ENCODE results near the gene GUCY1A1.

Gene GUCY1A1

DNA sequence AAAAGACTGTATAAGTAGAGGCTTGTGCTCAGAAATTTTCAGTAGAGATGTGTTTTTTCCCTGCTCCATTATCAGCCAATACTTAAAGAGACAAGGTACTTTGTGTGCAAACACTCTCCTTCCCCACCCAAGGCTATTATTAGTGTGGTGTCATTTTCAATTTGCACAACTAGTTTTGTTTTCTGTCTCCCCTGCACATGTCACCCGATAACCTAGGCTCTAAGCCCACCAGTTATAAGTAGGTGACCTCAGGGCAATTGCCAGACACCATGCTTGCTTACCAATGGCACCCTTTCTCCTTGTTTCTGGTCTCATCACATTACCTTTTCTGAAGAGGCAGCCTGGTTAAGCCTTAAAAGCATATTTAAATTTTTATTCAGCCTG is 8.0 kb upstream of the GUCY1A1 start:
- no peak for DNase-seq

DNA sequence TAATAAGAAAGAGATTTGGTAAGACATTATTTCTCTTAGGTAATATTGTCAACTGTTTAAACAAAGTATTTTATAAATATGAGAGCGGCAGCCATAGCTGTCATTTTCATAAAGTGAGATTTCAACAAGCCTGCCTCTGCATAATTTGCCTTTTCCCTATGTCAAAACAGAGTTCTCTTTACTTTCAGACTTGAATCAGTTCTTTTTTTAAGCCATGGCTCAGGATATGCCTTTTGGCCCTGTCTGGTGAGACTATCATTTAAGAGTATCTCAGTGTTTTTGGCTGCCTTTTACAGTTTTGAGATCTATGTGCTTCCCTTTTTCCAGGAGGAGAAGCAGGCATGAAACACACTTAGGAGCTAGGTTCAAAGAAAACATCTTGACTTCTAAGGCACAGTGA is 7.5 kb upstream of the GUCY1A1 start:
- DNase-seq: no peak

DNA sequence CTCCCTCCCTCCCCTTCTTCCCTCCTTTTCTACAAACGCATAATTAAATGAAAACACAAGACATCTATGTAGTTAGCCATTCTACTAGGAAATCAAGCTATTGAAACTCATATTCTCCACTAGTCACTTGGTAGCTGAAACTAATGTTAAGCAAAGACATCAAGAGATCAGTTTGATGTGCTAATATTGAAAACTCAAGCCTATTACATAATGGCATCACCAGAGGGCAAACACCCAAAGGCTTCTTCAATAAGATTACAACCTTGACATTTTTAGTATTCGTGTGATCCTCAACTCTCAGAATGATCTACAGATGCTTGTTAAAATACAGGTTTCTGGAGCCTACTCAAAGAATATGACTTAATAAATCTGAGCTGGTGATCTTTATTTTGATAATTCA is 6.2 kb upstream of the GUCY1A1 start:
- no peak for DNase-seq

DNA sequence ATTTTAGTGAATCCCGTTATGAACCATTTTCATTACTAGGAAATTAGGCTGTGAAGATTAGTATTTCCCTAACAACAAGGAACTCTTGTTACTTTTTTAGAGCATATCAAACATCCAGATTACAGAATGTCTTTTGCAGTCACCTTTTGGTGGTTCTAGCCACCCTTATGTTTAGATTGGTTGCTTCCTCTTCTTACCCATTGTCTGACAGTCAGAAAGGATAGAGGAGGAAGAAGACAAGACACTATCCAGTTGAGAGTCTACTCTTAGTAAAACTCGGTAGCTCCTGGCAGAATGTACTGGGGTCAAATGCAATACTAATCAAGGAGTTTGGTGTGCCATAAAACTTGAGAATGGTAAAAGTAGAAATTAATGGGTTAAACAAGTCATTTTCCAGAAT is 1.6 kb upstream of the GUCY1A1 start:
- DNase-seq: no peak

DNA sequence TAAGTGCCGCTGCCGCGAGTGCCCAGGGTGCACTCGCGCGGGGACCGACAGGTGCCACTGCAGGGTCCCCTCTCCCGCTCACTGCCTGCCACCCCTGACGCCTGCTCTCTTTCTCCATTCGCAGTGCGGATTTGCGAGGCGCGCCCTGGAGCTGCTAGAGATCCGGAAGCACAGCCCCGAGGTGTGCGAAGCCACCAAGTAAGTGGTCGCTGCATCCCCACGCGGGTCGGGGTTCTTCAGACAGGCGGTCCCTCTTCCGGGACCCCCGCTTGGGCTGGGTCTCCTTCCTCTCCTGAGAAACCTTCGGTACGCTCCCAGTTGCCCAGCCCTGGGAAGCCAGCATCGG is 547 bp downstream of the GUCY1A1 start:
- DNase-seq: peak in 51 of 58 donors; percentile 1 to 70 (median 41)

DNA sequence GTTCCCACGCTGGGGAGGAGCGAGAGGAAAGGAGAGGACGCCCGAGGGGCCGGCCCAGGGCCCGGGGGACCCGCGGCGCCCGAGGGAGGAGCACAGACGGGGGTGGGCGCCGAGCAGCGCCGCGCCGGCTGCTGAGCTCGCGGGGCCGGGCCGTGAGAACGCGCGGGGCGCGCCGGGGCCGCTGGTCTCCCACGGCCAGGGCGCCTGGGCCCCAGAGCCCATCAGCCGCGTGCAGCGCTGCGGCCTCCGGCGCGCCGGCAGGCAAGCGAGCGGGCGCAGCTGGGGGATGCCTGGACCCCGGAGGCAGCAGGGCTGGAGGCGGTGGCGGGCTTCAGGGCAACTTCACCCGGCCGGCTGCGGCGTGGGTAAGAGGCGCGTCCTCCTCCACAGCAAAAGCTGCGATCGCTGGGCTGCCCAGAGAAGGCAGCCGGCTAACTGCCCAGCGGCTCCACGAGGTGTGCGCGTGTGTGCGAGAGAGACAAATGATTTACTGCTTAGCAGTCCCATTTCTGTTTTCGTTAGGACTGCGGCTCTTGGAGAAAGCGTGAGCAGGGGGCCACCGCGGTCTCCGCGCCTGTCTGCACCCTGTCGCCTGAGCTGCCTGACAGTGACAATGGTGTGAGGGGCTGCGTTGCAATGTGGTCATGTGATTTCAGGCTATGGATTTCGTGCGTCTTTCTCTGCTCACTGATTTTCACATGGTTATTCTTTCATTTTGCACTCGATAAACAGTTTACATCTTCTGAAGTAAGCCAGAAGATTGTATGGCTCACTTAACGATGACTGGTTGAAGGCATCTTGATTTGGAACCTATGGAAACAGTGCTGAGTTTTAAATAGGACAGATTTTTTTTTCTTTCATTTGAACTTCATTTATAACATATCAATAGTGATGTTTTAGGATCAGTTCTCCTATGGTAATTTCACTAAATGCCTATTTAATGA is 1.2 kb downstream of the GUCY1A1 start:
- DNase-seq: peak in 53 of 58 donors; percentile 1 to 70 (median 32)

DNA sequence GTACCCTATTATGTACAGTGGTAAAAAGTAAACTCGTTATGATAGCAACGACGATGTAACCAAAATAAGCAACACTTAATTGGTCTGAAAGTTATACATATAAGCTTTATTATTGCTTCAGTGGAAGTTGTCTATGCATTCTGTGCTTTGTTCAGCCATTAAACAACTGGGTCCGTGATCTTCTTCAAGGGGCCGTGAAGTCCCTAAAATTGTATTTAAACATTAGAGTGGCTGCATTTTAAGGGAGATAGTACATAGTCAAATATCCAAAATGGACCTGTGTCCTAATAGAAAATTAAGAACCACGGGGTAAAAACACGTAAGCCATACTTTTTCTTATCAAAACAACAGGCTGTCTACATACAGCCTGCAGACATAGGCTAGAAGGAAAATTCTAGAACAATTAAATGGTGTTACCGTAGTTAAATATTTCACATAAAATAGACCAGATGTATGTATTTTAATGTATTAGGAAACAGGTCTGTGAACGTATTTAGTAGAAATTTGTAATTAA is 2.1 kb downstream of the GUCY1A1 start:
- DNase-seq: no peak

DNA sequence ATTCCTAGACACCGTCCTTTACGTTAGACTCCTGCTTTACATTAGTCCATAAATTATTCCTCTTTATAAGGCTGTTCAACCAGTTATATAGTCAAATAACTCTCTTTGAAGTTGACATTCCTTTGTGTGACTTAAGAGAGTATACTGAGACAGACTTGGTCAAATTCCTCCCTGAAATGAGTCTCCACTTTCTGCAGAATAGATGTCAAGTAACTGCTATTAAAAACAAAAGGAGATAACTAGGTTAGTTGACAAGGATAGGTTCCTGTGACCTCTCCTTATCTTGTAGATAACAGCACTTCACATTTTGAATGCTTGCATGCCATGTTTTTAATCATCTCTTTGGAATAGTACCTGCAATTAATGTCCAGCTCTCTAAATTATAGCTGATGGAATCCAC is 5.7 kb downstream of the GUCY1A1 start:
- no peak for DNase-seq

DNA sequence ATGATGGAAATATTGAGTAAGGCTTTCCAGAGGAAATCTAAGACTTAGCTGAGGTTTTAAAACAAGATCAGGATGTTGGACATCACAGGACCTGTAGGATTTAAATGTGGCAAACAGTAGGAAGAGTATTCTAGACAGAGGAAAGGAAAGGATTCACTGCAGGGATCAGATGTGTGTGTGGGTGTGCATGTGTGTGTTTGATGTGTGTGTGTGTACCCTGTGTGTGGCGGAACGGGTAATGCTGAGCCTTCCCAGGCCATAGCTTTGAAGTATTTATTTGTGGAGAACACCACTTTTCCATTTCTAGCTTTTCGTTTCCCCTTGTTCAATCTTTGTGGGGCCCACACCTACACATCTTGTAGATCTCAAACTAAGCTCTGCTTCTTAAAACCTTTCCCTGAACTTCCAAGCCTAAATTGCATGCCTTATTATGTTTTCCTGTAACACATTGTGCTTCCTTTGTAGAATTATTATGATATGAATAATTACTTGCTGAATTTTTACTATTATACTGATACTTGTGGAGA is 6.9 kb downstream of the GUCY1A1 start:
- no peak for DNase-seq

DNA sequence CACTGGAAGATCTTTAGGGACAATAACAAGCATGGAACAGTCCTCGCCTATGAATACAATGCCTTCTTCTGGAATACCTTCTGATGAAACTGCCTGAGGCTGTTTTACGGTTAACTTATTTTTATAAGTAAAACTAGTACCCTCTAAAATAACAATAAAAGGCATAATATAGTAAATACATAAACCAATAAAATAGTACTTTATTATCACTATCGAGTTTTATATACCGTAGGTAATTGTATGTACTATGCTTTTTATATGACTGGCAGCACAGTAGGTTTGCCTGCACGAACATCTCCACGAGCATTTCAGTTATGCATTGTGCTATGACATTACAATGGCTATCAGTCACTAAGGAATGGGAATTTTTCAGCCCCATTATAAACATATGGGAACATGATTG is 8.0 kb downstream of the GUCY1A1 start:
- no peak for DNase-seq

DNA sequence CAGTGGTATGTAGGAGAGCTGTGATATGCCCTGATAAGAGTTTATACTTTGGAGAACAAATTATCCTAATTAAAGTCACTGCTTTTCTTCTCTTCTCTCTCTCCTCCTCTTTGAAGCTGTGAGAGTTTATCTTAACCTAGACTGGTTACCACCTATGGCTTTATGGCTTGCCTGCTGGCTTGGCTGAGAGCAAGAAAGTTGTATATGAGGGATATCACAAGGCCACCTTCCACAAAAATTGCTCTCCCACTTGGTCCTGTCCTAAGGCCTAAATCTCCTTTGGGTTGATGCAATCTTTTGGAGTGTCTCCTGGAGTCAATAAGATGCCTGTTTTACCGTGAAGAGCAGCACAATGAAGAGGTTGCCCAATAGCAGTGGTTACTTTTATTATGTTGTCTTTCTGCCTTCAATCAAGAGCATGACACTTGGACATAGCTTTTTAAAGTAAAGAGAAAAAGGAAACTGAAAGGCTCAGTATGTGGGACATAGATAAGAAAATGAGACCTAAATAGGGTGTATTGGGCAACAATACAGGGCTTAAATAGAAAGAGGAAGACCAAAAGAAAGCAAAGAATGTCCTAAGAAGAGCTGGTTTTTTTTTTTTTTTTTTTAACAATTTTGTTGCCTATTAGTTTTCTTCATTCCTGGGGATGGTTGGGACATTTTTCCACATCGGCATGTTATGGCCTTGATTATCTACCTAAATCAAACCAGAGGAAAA is 9.2 kb downstream of the GUCY1A1 start:
- no peak for DNase-seq

DNA sequence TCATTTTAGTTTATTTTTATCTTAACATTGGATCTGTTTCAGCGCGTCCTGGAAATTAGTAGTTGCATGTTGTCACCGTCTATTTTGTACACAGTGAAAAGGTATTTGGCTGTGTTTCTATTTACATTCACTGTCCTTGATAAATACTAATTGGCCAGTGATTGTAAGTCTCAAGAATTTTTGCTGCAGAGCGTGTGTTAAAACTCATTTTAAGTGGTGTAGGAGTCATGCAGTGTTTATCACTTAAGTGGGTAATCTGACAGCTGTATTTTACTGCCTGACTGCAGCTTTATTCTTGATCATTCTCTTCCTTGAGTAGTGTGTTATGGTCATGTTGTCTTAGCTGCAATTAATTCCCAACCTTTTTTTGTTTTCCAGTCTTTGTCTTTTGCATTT is 9.8 kb downstream of the GUCY1A1 start:
- DNase-seq: no peak

DNA sequence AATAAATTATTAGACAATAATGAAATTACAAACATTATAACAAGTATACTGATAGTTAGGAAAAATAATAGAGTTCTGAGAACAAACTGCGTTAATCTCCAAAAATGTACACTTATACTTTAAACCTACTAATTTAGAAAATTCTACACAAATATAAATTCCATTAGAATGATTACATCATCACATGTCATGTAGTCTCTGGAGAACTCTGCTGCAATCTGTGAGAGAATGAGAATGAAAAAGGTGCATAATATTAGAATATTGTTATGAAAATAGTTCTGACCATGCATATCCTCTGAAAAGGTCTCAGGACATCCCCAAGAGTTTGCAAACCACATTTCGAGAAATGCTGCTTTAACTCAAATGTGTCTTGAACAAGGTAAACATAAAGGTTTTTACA is 11.4 kb downstream of the GUCY1A1 start:
- DNase-seq: no peak

DNA sequence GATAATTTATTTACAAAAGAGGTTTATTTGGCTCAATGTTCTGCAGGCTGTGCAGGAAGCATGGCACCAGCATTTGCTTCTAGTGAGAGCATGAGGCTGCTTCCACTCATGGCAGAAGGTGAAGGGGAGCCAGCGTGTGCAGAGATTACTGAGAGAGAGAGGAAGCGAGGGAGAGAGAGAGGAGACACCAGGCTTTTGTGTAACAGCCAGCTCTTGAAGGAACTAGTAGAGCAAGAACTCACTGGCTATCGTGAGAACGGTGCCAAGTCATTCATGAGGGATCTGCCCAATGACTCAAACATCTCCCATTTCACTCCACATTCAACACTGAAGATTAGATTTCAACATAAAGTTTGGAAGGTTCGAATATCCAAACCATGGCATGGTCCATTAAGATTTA is 12.7 kb downstream of the GUCY1A1 start:
- DNase-seq: no peak

DNA sequence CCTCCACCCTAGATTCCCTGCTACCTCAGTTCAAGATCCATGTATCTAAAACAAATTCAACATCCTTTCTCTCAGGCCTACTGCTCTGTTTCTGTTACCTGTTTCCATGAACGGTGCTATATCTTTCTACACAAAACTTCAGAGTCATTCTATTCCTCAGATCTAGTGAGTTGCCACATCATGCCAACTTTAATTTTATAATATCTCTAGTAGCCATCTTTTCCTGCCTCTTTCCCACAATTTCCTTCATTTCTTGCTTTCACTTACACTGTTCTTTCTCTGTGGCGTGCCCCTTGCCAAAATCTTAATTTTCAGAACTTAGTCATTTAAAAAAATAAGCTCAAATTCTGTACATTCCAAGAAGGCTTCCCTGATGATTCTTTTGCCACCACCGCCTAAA is 15.2 kb downstream of the GUCY1A1 start:
- DNase-seq: no peak

DNA sequence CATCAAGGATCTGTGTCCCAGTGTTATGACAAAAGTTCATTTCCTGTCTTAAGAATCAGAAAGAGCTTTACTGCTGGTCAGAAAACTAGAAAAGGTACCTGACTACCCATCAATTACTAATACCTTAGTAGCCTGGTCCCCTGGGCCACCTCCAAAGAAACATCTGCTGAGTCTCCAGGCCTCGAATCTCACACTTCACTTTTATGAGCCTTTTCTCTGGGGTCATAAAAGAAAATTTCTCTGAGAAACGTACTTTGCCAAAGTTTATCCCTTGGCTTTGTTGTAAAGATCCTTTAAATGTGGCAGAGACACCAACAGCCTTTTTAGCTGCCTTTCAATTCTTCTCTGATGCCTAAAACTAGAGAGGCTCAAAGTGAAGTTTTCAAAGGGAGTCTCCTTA is 17.8 kb downstream of the GUCY1A1 start:
- DNase-seq: no peak

DNA sequence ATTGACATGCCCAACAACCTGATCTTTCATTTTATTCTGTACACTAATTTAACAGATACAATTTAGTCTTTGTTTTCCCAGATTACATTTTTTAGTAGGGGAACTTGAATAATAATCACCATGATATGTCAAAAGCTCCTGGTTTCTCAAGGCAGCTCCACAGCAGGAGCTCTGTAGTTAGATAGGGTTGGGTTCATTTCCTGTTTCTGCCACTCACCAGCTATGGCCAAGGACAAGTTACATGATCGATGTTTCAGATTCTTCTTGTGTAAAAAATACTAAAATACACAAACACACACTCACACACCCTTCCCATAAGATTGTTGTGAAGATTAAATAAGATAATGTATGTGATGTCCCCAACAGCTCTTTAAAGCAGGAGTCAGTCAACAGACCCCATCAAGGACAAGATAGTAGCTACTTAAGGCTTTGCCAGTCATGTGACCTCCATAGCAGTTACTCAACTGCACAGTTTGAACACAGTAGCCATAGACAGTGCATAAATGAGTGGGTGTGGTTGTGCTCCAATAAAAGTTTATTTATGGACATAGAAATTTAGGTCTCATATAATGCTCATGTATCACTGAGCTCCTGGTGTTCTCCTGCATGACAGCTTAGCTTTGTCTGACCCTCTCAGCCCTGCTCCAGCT is 18.4 kb downstream of the GUCY1A1 start:
- DNase-seq: no peak

DNA sequence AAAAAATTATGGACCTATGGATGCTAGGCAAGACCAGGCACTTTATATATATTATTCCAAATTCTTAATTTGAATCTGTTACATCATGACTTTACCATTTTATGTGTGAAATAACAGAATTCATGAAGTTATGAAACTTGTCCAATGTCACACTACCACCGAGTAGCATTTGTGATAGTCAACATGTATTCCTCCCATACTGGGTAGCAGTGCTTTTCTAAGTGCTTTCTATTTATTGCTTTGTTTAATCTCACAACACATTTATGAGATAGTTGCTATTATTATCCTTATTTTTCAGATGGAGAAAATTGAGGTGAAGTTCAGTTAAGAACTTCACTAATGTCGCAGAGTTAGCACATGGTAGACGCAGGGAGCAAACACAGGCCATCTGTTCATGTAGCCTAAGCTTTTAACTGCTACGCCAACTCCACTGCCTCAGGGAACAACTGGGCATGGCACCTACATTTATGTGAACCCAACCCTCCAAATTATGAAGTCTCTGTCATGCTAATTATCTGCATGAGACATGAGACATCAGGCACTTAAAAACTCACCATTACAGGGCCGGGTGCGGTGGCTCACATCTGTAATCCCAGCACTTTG is 20.8 kb downstream of the GUCY1A1 start:
- DNase-seq: no peak

DNA sequence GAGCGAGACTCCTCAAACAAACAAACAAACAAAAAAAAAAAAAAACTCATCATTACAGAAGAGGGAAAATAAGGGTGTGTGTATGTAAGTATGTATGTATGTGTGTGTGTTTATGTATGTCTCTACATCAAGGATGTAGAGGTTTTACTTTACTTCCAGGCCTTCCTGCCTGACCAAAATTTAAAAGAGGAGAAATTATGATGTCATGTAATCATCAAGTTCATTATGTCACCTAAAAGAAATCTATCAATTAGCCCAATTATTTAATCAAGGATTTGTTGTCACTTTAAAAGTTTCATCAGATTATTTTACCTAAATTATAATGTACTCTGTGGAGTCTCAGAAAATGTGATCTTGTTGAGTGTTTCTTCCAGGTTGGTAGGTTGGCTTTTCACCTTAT is 21.6 kb downstream of the GUCY1A1 start:
- no peak for DNase-seq

DNA sequence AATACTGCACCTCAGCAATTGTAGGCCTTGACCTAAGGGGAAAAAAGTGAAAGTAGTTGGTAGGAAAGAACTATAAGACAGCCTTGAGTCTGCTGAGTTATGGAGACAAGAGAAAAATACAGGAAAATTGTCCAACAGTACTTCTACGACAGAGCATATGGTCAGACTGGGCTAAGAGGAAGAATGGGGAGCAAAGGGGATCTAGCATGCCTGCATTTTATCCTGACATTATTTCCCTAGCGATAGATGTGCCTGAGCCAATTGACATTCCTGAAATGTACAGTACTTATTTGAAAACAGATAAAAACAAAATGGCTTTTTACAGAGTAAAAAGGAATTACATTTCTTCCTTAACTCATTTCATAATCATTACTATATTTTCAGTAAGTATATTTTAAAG is 22.2 kb downstream of the GUCY1A1 start:
- no peak for DNase-seq

DNA sequence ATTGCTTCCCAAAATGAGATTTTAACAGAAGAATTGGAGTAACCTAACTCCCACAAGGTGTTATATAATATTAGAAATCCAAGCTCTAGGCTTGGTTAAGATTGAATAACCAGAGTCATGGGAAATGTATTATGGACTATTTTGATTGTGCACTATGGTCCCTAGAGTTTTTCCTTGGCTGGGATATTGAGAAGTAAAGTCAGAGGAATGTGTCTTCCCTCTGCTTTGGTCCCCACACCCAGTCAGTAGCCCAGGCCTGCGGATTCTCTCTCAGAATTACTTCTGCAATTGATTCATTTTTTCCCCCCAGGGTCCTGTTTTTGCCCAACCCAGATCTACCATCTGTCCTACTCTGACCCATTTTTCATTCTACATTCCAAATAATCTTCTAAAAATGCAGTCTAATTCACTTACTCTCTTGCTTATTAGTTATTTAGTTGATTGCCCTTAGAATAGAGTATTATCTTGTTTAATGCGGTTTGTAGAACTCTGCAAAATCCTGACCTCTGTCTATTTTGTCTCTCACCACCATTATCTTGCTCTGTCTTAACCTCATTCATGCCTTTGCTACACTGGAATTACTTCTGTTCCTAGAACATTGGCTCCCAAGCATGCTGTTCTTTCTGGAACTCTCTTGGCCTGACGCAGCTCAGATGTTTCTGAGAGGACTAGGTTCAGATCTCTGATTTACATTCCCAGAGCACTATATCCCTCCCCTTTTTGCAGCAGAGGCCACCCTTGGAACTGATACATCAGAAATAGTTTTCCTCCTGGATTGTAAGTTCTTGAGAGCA is 23.6 kb downstream of the GUCY1A1 start:
- no peak for DNase-seq

Measured in anterior cingulate cortex (tissue), 58 donors.